Spleen (tissue), 7 donors: ENCODE results near the gene APOBEC3A.

Experiments used
- POLR2AphosphoS5 ChIP-seq, 3 donors: sonication (generic); formaldehyde crosslinking; IDR thresholded peaks; one replicate each; pipeline ENCODE4 v1.5.1; 2017; ENCODE audit warnings: antibody characterized with exemption in 3 of 3
- TF ChIP-seq, protein P1 (sequence below), 11 experiments: fragments of 200-600 bp in 7 of 11; fragments of 450-650 bp in 4 of 11; sonication (generic) in 4 of 11; IDR thresholded peaks in 8 of 11; conservative IDR thresholded peaks in 3 of 11; 1 replicate in 7 of 11; 2 replicates in 4 of 11; pipeline versions ENCODE4 v1.4.0 to v1.8.0; 2016 to 2021; ENCODE audit warnings: antibody characterized with exemption in 11 of 11, inconsistent platforms in 4 of 11, mild to moderate bottlenecking in 1 of 11
- donor health status: DM: no; HTN: no; CAD: no; lungs with moderate emphysema.
- donor health status: DM: no; HTN: no; CAD: no.
- donor health status: DM: no; HTN: no; CAD: no.

DNA sequence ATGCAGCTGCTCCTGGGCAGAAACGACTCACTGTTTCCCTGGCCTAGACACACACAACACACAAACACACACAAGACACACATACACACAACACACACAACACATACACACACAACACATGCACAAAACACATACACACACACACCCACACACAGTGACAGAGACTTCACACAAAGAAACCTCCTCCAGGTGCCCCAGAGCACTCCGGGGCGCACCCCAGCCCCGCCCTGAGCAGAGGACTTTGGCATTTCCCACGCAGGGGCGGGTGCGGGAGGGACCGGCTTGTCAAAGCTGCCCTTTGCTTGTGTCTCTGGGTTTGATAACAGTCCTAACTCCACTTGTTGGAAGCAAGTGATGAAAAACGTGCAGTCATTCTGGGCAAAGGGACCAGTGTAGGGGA is 6.5 kb downstream of the APOBEC3A start:
- no peak for TF ChIP-seq POLR2AphosphoS5 (IDR thresholded peaks at IDR 0.05)
- TF ChIP-seq, protein P1, sequence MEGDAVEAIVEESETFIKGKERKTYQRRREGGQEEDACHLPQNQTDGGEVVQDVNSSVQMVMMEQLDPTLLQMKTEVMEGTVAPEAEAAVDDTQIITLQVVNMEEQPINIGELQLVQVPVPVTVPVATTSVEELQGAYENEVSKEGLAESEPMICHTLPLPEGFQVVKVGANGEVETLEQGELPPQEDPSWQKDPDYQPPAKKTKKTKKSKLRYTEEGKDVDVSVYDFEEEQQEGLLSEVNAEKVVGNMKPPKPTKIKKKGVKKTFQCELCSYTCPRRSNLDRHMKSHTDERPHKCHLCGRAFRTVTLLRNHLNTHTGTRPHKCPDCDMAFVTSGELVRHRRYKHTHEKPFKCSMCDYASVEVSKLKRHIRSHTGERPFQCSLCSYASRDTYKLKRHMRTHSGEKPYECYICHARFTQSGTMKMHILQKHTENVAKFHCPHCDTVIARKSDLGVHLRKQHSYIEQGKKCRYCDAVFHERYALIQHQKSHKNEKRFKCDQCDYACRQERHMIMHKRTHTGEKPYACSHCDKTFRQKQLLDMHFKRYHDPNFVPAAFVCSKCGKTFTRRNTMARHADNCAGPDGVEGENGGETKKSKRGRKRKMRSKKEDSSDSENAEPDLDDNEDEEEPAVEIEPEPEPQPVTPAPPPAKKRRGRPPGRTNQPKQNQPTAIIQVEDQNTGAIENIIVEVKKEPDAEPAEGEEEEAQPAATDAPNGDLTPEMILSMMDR (IDR thresholded peaks at IDR 0.05 in 8 of 11, conservative IDR thresholded peaks at IDR 0.05 in 3 of 11) = no peak
